ENCODE measurements around the gene MXD3. TPM values are rescaled to one million over a fixed set of nuclear protein-coding genes. Genes with fewer than 3 reads are reported as not detected.

The MXD3 gene
- total and polyA plus RNA-seq, 2 donors (not counting 1 experiment from before 2014, with no cell fraction given) = 11.5 to 14.8 TPM

DNA sequence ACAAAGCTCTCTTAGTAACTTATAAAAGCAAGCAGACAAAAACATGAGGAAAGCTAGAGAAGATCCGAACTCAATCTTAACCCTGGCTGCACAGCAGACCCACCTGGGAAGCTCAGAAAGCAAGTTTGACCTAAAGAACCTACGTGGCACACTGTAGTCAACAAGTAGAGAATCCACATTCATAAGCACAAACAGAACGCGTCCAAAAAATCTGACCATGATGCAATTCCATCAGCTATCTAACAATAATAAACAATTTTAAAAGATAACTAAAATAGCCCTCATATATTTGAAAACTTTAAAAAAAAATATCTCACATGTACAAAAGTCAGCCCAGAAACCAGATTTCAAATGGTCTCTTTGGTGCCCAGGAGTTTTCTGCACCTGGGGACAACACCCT is 35.1 kb upstream of the MXD3 start:
- Histone ChIP-seq H3K27me3 (replicated peaks in 1 of 4; ENCODE audit: control extremely low read depth in 1 of 4, control insufficient read depth in 3 of 4, insufficient read depth in 4 of 4, low read length in 3 of 4) (no peaks in the 10 kb centered on the region), H3K9ac (ENCODE audit: low read length) (no peak overlapping the region), H3K4me2 (replicated peaks; ENCODE audit: low read depth, low read length, poor library complexity, severe bottlenecking) (no peak overlapping the region), H3K79me2 (ENCODE audit: control insufficient read depth, insufficient read depth, low read length) (peaks cover 93% of the 10 kb centered on the region), H3K27ac (ENCODE audit: low read length in 2 of 2) (no peak overlapping the region), H3K36me3 (replicated peaks in 1 of 2; ENCODE audit: control extremely low read depth in 1 of 2, control insufficient read depth in 1 of 2, extremely low read depth in 1 of 2, insufficient read depth in 2 of 2, low read length in 1 of 2) (peaks cover 5 to 33% of the 10 kb centered on the region in 2 experiments), H3K4me1 (ENCODE audit: control insufficient read depth in 2 of 2, insufficient read depth in 2 of 2, low read length in 2 of 2) (peaks cover 20 to 22% of the 10 kb centered on the region in 2 donors), H2AFZ (ENCODE audit: insufficient read depth, low read depth, low read length, poor library complexity, severe bottlenecking) (no peak overlapping the region), H3K4me3 (ENCODE audit: control extremely low read depth in 1 of 5, extremely low read depth in 1 of 5, insufficient read depth in 1 of 5, low read depth in 2 of 5, low read length in 4 of 5) (no peak overlapping the region), H3K9me3 (ENCODE audit: control extremely low read depth in 1 of 3, control insufficient read depth in 2 of 3, insufficient read depth in 1 of 3, low read length in 2 of 3) (no peaks in the 10 kb centered on the region), H4K20me1 (ENCODE audit: control insufficient read depth, insufficient read depth, low read length, poor library complexity, severe bottlenecking) (peaks cover 41% of the 10 kb centered on the region)
- intact Hi-C loops (cut with micrococcal nuclease) = no loop called here
- no peaks in the 10 kb centered on the region for H3K9me3 Mint-ChIP-seq (ENCODE audit: insufficient read depth)
- CTCF ChIA-PET = interaction anchor here (0.7 to 1.2 kb wide), 2 partner anchors 31 to 36 kb away, joined by 3 read pairs; no protein-coding TSS in a partner anchor
- ATAC-seq (ENCODE audit: low read depth) (no peak), DNase-seq (no peak)
- no peak overlapping the region for H3K4me3 Mint-ChIP-seq
- peaks cover 39% of the 10 kb centered on the region for H3K4me1 Mint-ChIP-seq
- 100% methylated on average over 1 of the region's 4 CpGs for WGBS (ENCODE audit: insufficient coverage)
- POLR2A ChIA-PET = no interaction called here
- H3K27ac Mint-ChIP-seq = no peak overlapping the region
- no peak for TF ChIP-seq EZH2 (IDR thresholded peaks at IDR 0.05; ENCODE audit: borderline replicate concordance, insufficient read depth, low read depth, low read length, poor library complexity, severe bottlenecking)
- no peak for TF ChIP-seq CTCF (IDR thresholded peaks at IDR 0.05)
- no peaks in the 10 kb centered on the region for H3K27me3 Mint-ChIP-seq

GRCh38 chr5:177344891-177345290 is 33.2 kb upstream of the MXD3 start:
- POLR2A ChIA-PET = no interaction called here
- Histone ChIP-seq H3K9ac (ENCODE audit: low read length) (no peak overlapping the region), H3K4me3 (ENCODE audit: control extremely low read depth in 1 of 5, extremely low read depth in 1 of 5, insufficient read depth in 1 of 5, low read depth in 2 of 5, low read length in 4 of 5) (no peak overlapping the region), H3K36me3 (replicated peaks in 1 of 2; ENCODE audit: control extremely low read depth in 1 of 2, control insufficient read depth in 1 of 2, extremely low read depth in 1 of 2, insufficient read depth in 2 of 2, low read length in 1 of 2) (peaks cover 2 to 38% of the 10 kb centered on the region in 2 experiments), H3K27ac (ENCODE audit: low read length in 2 of 2) (no peak overlapping the region), H3K9me3 (ENCODE audit: control extremely low read depth in 1 of 3, control insufficient read depth in 2 of 3, insufficient read depth in 1 of 3, low read length in 2 of 3) (no peaks in the 10 kb centered on the region), H3K27me3 (replicated peaks in 1 of 4; ENCODE audit: control extremely low read depth in 1 of 4, control insufficient read depth in 3 of 4, insufficient read depth in 4 of 4, low read length in 3 of 4) (no peaks in the 10 kb centered on the region), H4K20me1 (ENCODE audit: control insufficient read depth, insufficient read depth, low read length, poor library complexity, severe bottlenecking) (peaks cover 49% of the 10 kb centered on the region), H3K4me2 (replicated peaks; ENCODE audit: low read depth, low read length, poor library complexity, severe bottlenecking) (no peak overlapping the region), H3K4me1 (ENCODE audit: control insufficient read depth in 2 of 2, insufficient read depth in 2 of 2, low read length in 2 of 2) (peaks cover 8 to 9% of the 10 kb centered on the region in 2 donors), H3K79me2 (ENCODE audit: control insufficient read depth, insufficient read depth, low read length) (peaks cover 94% of the 10 kb centered on the region), H2AFZ (ENCODE audit: insufficient read depth, low read depth, low read length, poor library complexity, severe bottlenecking) (no peak overlapping the region)
- Mint-ChIP-seq H3K9me3 (ENCODE audit: insufficient read depth) (no peaks in the 10 kb centered on the region), H3K4me1 (peaks cover 25% of the 10 kb centered on the region), H3K27ac (no peak overlapping the region), H3K27me3 (no peaks in the 10 kb centered on the region), H3K4me3 (no peak overlapping the region)
- no peak for TF ChIP-seq EZH2 (IDR thresholded peaks at IDR 0.05; ENCODE audit: borderline replicate concordance, insufficient read depth, low read depth, low read length, poor library complexity, severe bottlenecking)
- TF ChIP-seq CTCF (IDR thresholded peaks at IDR 0.05) = no peak
- intact Hi-C loops (cut with micrococcal nuclease) = no loop called here
- no CpG with 5 or more reads among the region's 6 CpGs for WGBS (ENCODE audit: insufficient coverage)
- CTCF ChIA-PET = interaction anchor here (0.6 kb wide), 1 partner anchor 78 kb away, joined by 3 read pairs; no protein-coding TSS in a partner anchor
- DNase-seq (no peak), ATAC-seq (ENCODE audit: low read depth) (no peak)

All from B cell (primary cell).